ENCODE results near the gene LONP1.

The LONP1 gene

GRCh38 chr19:5646703-5647102, 73.2 kb downstream of the LONP1 start:
- DNase-seq = no peak

- no peak for DNase-seq
Measured at GRCh38 chr19:5645409-5645808, 74.5 kb downstream of the LONP1 start.

- no peak for DNase-seq
Measured at GRCh38 chr19:5644037-5644436, 75.9 kb downstream of the LONP1 start.

- no peak for DNase-seq
Measured at GRCh38 chr19:5643060-5643459, 76.9 kb downstream of the LONP1 start.

GRCh38 chr19:5642204-5642603, 77.7 kb downstream of the LONP1 start:
- DNase-seq = no peak
